OCI-LY3 (cell line): ENCODE measurements around the gene DNAJB13.

Experiments
- EZH2phosphoT487 ChIP-seq: fragments of 200-600 bp; shearing (Covaris generic); IDR thresholded peaks from 2 replicates; pipeline ENCODE4 v1.6.1; 2018; ENCODE audit warnings: antibody characterized with exemption, mixed run types, low read depth
- TF ChIP-seq, protein P1 (sequence below): fragments of 200-600, 300-600 bp; sonication (generic); IDR thresholded peaks from 2 replicates; pipeline ENCODE4 v1.5.1; 2014; ENCODE audit warnings: antibody characterized with exemption, low read length, low read depth

DNA sequence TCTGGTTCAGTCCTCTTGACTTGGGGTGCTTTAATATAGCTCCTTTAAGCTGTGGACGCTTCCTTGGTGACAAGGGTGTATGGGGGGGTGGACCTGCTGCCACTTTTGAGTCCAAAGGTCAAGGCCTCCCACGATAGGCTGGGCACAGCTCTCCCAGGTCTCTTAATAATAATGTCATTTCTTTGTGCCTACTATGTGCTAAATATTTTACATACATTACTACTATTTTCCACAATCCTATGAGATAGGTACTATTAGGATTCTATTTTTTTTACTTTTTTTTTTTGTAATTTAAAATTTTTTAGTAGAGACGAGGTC lies 58.4 kb downstream of the DNAJB13 start:
- TF ChIP-seq EZH2phosphoT487, result no peak
- TF ChIP-seq, protein P1, sequence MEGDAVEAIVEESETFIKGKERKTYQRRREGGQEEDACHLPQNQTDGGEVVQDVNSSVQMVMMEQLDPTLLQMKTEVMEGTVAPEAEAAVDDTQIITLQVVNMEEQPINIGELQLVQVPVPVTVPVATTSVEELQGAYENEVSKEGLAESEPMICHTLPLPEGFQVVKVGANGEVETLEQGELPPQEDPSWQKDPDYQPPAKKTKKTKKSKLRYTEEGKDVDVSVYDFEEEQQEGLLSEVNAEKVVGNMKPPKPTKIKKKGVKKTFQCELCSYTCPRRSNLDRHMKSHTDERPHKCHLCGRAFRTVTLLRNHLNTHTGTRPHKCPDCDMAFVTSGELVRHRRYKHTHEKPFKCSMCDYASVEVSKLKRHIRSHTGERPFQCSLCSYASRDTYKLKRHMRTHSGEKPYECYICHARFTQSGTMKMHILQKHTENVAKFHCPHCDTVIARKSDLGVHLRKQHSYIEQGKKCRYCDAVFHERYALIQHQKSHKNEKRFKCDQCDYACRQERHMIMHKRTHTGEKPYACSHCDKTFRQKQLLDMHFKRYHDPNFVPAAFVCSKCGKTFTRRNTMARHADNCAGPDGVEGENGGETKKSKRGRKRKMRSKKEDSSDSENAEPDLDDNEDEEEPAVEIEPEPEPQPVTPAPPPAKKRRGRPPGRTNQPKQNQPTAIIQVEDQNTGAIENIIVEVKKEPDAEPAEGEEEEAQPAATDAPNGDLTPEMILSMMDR, result no peak
